Stimulated activated CD8-positive, alpha-beta memory T cell treated with anti-CD3 and anti-CD28 coated beads, Interleukin-2, amount 100 ng/mL, for 48 hours (primary cell): ENCODE results near the gene MAP1A.
"Not testable (repeated sequence)": the region's sequence is repeated elsewhere in the genome, so short reads cannot be mapped to it uniquely, and the experiment has no call there.

Source experiments
- DNase-seq, 2 donors: peaks; one replicate each; pipeline ENCODE4 v3.0.0-alpha.2; 2020; ENCODE audit warnings: low read depth in 2 of 2

MAP1A gene

GRCh38 chr15:43529587-43530345, 12.4 kb downstream of the MAP1A start:
- no peak for DNase-seq

DNA sequence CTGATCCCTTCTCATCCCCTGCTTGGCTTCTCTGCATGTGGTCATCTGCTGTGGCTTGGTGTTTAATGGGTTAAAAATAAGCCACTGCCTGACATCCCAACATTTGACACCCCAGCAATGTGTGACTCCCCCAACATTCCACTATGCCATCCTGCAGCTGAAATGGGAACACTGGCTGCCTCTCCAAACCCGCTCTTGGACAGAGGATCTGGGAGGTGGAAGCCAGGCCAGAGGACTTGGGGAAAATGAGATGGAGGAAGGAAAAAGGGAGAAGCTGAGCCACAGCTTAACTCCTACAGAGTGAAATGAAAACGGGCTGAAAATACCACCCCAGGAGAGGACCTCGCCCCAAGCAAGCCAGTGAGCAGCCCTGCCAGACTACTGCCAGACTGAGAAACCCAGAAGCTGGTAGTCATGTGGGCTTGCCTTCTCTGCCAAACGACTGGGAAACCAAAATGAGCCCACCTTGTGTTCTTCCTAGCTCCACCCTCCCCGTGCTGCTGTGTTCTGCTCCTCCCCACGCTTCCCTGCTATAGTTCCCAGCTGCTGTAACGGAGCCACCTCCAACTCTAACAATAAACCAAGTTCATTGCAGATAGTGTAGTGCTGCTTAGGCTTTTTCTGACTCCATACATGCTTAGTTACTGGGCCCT, 13.7 kb downstream of the MAP1A start:
- DNase-seq: no peak

- not testable (repeated sequence) for DNase-seq
These were observed 15.4 kb downstream of the MAP1A start for GRCh38 chr15:43532826-43533225.

DNA sequence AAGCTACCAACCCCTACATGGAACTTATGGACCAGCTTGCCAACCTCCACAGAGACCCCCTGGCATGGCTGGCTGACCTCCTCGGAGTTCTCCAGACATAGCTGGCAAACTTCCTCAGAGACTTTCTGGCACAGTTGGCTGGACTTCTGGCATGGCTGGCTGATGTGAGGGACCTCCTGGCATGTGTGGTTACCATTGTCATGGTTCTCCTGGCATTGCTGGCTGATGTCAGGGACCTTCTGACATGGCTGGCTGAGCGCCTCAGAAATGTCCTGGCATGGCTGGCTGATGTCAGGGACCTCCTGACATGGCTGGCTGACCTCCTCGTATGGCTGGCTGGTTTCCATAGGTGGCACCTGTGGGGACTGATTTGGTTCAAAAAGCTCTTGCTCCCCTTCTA, 17.5 kb downstream of the MAP1A start:
- DNase-seq: no peak

GRCh38 chr15:43538091-43538490, 20.7 kb downstream of the MAP1A start:
- no peak for DNase-seq

GRCh38 chr15:43541785-43542184, 24.4 kb downstream of the MAP1A start:
- DNase-seq: no peak

DNA sequence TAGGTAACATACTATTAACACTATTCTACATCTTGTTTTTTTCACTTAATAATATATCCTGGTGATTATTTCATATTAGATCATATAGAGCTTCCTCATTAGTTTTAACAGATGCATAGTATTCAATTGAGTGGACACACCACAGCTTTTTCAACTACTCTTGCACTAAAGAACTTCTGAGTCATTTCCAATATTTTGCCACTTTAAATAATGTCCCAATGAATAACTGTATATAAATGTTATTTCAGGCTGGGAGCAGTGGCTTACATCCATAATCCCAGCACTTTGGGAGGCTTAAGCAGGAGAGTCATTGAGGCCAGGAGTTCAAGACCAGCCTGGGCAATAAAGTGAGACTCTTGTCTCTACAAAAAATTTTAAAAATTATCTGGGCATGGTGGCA, 26.9 kb downstream of the MAP1A start:
- DNase-seq: no peak

DNA sequence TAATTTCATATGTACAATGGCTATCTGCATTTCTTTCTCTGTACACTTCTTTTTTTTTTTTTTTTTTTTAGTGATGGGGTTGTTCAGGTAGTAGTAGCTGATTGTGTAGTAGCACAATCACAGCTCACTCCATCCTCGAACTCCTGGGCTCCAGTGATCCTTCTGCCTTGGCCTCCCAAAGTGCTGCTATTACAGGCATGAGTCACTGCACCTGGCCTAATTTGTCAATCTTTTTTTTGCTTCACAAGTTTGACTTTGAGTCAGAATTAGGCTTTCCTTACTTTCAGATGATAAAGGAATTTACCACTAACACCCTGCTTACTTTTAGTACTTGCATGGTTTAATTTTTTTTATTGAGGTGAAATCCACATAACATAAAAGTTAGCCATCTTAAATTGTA, 28.0 kb downstream of the MAP1A start:
- no peak for DNase-seq

DNA sequence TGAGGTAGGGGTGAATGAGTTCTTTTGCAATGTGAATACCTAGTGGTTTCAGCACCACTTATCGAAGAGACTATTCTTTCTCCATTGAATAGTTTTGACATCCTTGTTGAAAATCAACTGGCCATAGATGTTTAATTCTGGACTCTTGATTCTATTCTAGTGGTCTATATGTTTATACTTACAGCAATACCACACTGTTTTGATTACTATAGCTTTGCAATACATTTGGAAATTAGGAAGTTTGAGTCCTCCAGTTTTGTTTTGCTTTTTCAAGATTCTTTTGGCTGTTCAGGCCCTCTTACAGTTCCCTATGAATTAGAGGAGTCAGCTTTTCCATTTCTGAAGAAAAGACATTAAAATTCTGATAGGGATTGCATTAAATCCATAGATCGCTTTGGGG, 30.1 kb downstream of the MAP1A start:
- DNase-seq: no peak

DNA sequence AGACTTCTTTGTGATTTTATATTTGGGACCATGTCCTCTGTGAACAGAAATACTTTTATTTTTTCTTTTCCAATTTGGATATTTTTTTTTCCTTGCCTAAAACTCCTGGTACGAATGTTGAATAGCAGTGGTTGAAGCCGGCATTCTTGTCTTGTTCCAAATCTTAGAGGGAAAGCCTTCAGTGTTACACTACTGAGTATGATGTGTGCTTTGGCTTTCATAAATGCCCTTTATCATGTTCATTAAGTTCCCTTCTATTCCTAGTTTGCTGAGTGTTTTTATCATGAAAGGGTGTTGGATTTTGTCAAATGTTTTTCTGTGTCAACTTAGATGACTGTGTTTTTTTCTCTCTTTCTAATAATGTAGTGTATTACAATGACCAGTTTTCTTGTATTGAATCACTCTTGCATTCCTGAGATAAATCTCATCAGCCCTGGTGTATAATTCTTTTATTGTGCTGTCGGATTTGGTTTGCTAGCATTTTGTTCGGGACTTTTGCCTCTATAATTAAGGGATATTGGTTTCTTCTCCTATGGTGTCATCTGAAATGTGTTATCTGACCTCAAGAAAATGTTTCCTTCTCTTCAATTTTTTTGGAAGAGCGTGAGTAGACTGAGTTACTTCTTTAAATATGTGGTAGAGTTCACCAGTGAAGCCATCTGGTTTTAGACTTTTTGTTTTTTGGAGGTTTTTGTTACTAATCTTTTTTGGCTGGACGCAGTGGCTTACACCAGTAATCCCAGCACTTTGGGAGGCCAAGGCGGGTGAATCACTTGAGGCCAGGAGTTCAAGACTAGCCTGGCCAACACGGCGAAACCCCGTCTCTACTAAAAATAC, 33.3 kb downstream of the MAP1A start:
- DNase-seq: no peak

- DNase-seq: no peak
These were observed 34.8 kb downstream of the MAP1A start for GRCh38 chr15:43552256-43552655.

GRCh38 chr15:43552986-43553385, 35.6 kb downstream of the MAP1A start:
- DNase-seq: no peak

DNA sequence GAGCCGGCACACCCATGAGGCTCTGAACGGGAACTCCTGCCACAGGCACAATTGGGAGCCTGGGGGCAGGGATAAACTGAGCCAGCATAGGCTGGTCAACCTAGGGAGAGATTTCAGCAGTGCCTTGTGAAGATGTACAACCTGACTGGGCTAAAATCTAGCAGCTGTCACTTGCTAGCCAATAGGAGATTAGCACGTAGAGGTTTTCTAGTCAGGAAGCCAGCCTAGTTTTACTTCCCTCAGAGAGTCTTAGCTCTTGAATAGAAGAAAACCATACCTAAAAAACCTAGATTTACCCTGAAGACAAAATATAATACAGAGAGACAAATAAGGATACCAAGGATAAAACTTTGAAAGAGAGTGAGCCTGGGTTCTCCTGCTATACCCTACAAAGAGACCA, 45.3 kb downstream of the MAP1A start:
- not testable (repeated sequence) for DNase-seq

DNA sequence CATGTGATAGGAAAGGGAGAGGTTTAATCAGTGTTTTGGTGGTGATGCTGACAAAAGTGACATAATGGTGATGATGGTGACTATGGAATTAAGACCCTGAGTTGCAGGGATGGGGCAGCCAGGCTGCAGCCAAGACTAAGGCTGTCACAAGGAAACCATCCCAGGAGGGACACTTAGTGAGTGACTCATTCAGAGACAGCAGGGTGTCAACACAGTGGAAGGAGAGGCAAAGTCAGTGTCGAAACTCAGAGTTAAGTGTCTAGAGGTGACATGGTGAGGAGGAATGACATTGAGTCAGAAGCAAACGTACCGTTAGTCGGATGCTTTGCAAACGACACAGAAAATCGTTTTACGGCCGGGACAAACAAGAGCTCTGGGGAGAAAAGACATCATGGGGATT, 46.4 kb downstream of the MAP1A start:
- DNase-seq: not testable (repeated sequence)

- not testable (repeated sequence) for DNase-seq
These were observed 49.2 kb downstream of the MAP1A start for GRCh38 chr15:43566615-43567014.

GRCh38 chr15:43574607-43575006, 57.2 kb downstream of the MAP1A start:
- not testable (repeated sequence) for DNase-seq
